Caco-2 (cell line): ENCODE results near the gene ACR. TPM values are rescaled to one million over a fixed set of nuclear protein-coding genes. Genes with fewer than 3 reads are reported as not detected.

ENCODE experiments used
- BruUV-seq: library from RNA; stranded (reverse); fragments of 400-500 nt; replicated peaks from 2 replicates; lab custom pipeline; 2021; lab: Mats Ljungman, UMichigan
- CTCF ChIA-PET: fragments of 300-600 bp; sonication (Branson Sonifier 250); formaldehyde crosslinking; loops from one replicate; lab custom pipeline; 2022; ENCODE audit warnings: antibody characterized with exemption; lab: Charles Lee
- POLR2A ChIA-PET: fragments of 300-600 bp; sonication (Branson Sonifier 250); formaldehyde crosslinking; loops from one replicate; lab custom pipeline; 2022; ENCODE audit warnings: antibody characterized with exemption; lab: Charles Lee
- DNase-seq, 2 experiments: peaks; one replicate each; pipeline versions ENCODE4 v3.0.0 to v3.0.0-alpha.2; 2020 to 2022
- H3K27me3 ChIP-seq: replicated peaks from 2 replicates; pipeline ENCODE4 v1.6.0; 2011; ENCODE audit warnings: low read length; ENCODE audit not compliant: control insufficient read depth, insufficient read depth
- H3K36me3 ChIP-seq: 2 replicates; pipeline ENCODE4 v1.5.1; 2011; ENCODE audit warnings: low read length; ENCODE audit not compliant: control insufficient read depth, insufficient read depth
- H3K4me1 ChIP-seq: fragments of 250-450 bp; sonication (Bioruptor Pico); 2 replicates; pipeline ENCODE4 v1.5.1; 2020; ENCODE audit warnings: mild to moderate bottlenecking
- H3K4me3 ChIP-seq: 2 replicates; pipeline ENCODE4 v1.5.1; 2011; ENCODE audit warnings: low read depth, mild to moderate bottlenecking, control low read depth, low read length
- H3K9me3 ChIP-seq: fragments of 250-450 bp; sonication (Bioruptor Pico); 2 replicates; pipeline ENCODE4 v1.5.1; 2020; ENCODE audit warnings: mild to moderate bottlenecking, moderate library complexity
- H3K27ac Mint-ChIP-seq: one replicate; pipeline ENCODE4 v1.8.0; 2022; ENCODE audit warnings: mixed read lengths; ENCODE audit not compliant: unreplicated experiment
- H3K27me3 Mint-ChIP-seq: one replicate; pipeline ENCODE4 v1.8.0; 2022; ENCODE audit warnings: mixed read lengths; ENCODE audit not compliant: insufficient read depth, unreplicated experiment
- H3K36me3 Mint-ChIP-seq: one replicate; pipeline ENCODE4 v1.8.0; 2022; ENCODE audit warnings: mild to moderate bottlenecking, mixed read lengths; ENCODE audit not compliant: insufficient read depth, unreplicated experiment
- H3K4me1 Mint-ChIP-seq: one replicate; pipeline ENCODE4 v1.8.0; 2022; ENCODE audit warnings: low read depth, mixed read lengths; ENCODE audit not compliant: unreplicated experiment
- H3K4me3 Mint-ChIP-seq: one replicate; pipeline ENCODE4 v1.8.0; 2022; ENCODE audit warnings: mild to moderate bottlenecking, moderate library complexity, mixed read lengths; ENCODE audit not compliant: unreplicated experiment
- H3K9me3 Mint-ChIP-seq: one replicate; pipeline ENCODE4 v1.8.0; 2022; ENCODE audit warnings: mixed read lengths; ENCODE audit not compliant: unreplicated experiment
- CTCF ChIP-seq, 2 experiments: fragments of 200-600 bp in 1 of 2; IDR thresholded peaks; 1 replicate in 1 of 2; 2 replicates in 1 of 2; pipeline versions ENCODE4 v1.5.1 to v1.8.0; 2011 to 2022; ENCODE audit warnings: antibody characterized with exemption in 1 of 2, control low read depth in 1 of 2, inconsistent platforms in 1 of 2, low read depth in 1 of 2, low read length in 1 of 2, mild to moderate bottlenecking in 1 of 2, moderate library complexity in 1 of 2; ENCODE audit not compliant: insufficient read depth in 1 of 2, severe bottlenecking in 1 of 2, unreplicated experiment in 1 of 2
- intact Hi-C: fragments of 100-400 bp; cut with micrococcal nuclease; formaldehyde crosslinking; loops from one replicate; pipeline ENCODE4 v1.10.0; 2022; ENCODE audit not compliant: unreplicated experiment
- total RNA-seq: library from RNA; stranded (reverse); gene quantifications from 2 replicates; pipeline ENCODE4 v1.2.3, GENCODE V29; 2022

Gene ACR
- total RNA-seq, 1 experiment from 2014 or later: not detected

- BruUV-seq: no TSS peak
Observed at GRCh38 chr22:50735739-50736030, 2.3 kb upstream of the ACR start.

GRCh38 chr22:50738649-50739227, 734 bp downstream of the ACR start:
- Mint-ChIP-seq H3K4me3 (no peak overlapping the region), H3K4me1 (no peaks in the 10 kb centered on the region), H3K9me3 (no peaks in the 10 kb centered on the region), H3K36me3 (no peaks in the 10 kb centered on the region), H3K27me3 (peaks cover 21% of the 10 kb centered on the region), H3K27ac (no peak overlapping the region)
- no TSS peak for BruUV-seq
- Histone ChIP-seq H3K4me1 (no peaks in the 10 kb centered on the region), H3K36me3 (no peaks in the 10 kb centered on the region), H3K27me3 (no peaks in the 10 kb centered on the region), H3K9me3 (no peaks in the 10 kb centered on the region), H3K4me3 (no peak overlapping the region)
- no peak for TF ChIP-seq CTCF (IDR thresholded peaks at IDR 0.05; ENCODE audit: insufficient read depth in 1 of 2, low read depth in 1 of 2, low read length in 1 of 2, severe bottlenecking in 1 of 2, unreplicated experiment in 1 of 2)
- ChIA-PET POLR2A (no interaction called here), CTCF (no interaction called here)
- no peak for DNase-seq
- intact Hi-C loops: no loop called here

More at GRCh38 chr22:50735739-50736030, 2.3 kb upstream of the ACR start:
- Mint-ChIP-seq H3K27ac (no peak overlapping the region), H3K36me3 (no peaks in the 10 kb centered on the region), H3K4me1 (no peaks in the 10 kb centered on the region), H3K9me3 (no peaks in the 10 kb centered on the region), H3K27me3 (peaks cover 20% of the 10 kb centered on the region), H3K4me3 (no peak overlapping the region)
- H3K36me3 ChIP-seq: no peaks in the 10 kb centered on the region
- POLR2A ChIA-PET: no interaction called here
- no peak for TF ChIP-seq CTCF (IDR thresholded peaks at IDR 0.05; ENCODE audit: insufficient read depth in 1 of 2, low read depth in 1 of 2, low read length in 1 of 2, severe bottlenecking in 1 of 2, unreplicated experiment in 1 of 2)
- no peaks in the 10 kb centered on the region for H3K4me1 ChIP-seq
- DNase-seq: no peak
- intact Hi-C loops: no loop called here
- H3K27me3 ChIP-seq: no peaks in the 10 kb centered on the region
- no peak overlapping the region for H3K4me3 ChIP-seq
- H3K9me3 ChIP-seq: no peaks in the 10 kb centered on the region
- CTCF ChIA-PET: no interaction called here

- no TSS peak for BruUV-seq
- H3K27me3 ChIP-seq: no peaks in the 10 kb centered on the region
- Mint-ChIP-seq H3K4me3 (no peak overlapping the region), H3K36me3 (no peaks in the 10 kb centered on the region), H3K27me3 (peaks cover 23% of the 10 kb centered on the region), H3K9me3 (no peaks in the 10 kb centered on the region), H3K27ac (no peak overlapping the region), H3K4me1 (no peaks in the 10 kb centered on the region)
- no peaks in the 10 kb centered on the region for H3K4me1 ChIP-seq
- TF ChIP-seq CTCF (IDR thresholded peaks at IDR 0.05; ENCODE audit: insufficient read depth in 1 of 2, low read depth in 1 of 2, low read length in 1 of 2, severe bottlenecking in 1 of 2, unreplicated experiment in 1 of 2): no peak
- intact Hi-C loops: no loop called here
- H3K36me3 ChIP-seq: no peaks in the 10 kb centered on the region
- no peak for DNase-seq
- ChIA-PET CTCF (no interaction called here), POLR2A (no interaction called here)
- H3K4me3 ChIP-seq: no peak overlapping the region
- H3K9me3 ChIP-seq: no peaks in the 10 kb centered on the region
Observed at GRCh38 chr22:50739279-50739691, 1.3 kb downstream of the ACR start.
